Left ventricle myocardium inferior (tissue), 1 donor: Measurements from ENCODE around the gene SCN2A. TPM values are rescaled to one million over a fixed set of nuclear protein-coding genes. Genes with fewer than 3 reads are reported as not detected.

Experiments
- DNase-seq: peaks from one replicate; pipeline ENCODE4 v3.0.0-alpha.2; 2020
- H3K27ac ChIP-seq: fragments of 200-600 bp; replicated peaks from 2 replicates; pipeline ENCODE4 v1.8.0; 2021
- H3K27me3 ChIP-seq: fragments of 200-600 bp; 2 replicates; pipeline ENCODE4 v1.8.0; 2021; ENCODE audit warnings: low read depth
- H3K36me3 ChIP-seq: fragments of 200-600 bp; 2 replicates; pipeline ENCODE4 v1.8.0; 2021
- H3K4me1 ChIP-seq: fragments of 200-600 bp; 2 replicates; pipeline ENCODE4 v1.8.0; 2021
- H3K4me3 ChIP-seq: fragments of 200-600 bp; 2 replicates; pipeline ENCODE4 v1.8.0; 2021; ENCODE audit warnings: mild to moderate bottlenecking, moderate library complexity
- H3K9me3 ChIP-seq: fragments of 200-600 bp; replicated peaks from 2 replicates; pipeline ENCODE4 v1.8.0; 2021
- intact Hi-C: fragments of 100-400 bp; cut with micrococcal nuclease; formaldehyde crosslinking; loops from one replicate; pipeline ENCODE4 v1.11.0; 2022
- total RNA-seq: library from RNA; stranded (reverse); fragmentation: NEBNext Ultra II Directional; extraction: Animal tissue kit (Norgen Biotek cat#: 25700); gene quantifications from one replicate; pipeline ENCODE4 v1.2.1, GENCODE V29; 2021
- TF ChIP-seq, protein P1 (sequence below): fragments of 200-600 bp; IDR thresholded peaks from 2 replicates; pipeline ENCODE4 v1.8.0; 2021; ENCODE audit warnings: antibody characterized with exemption, mild to moderate bottlenecking, borderline replicate concordance
- donor health status: DM: no; HTN: yes; CAD: no; lungs with severe emphysema.

Gene SCN2A
- total RNA-seq, 1 donor from 2014 or later = 0.08 TPM

DNA sequence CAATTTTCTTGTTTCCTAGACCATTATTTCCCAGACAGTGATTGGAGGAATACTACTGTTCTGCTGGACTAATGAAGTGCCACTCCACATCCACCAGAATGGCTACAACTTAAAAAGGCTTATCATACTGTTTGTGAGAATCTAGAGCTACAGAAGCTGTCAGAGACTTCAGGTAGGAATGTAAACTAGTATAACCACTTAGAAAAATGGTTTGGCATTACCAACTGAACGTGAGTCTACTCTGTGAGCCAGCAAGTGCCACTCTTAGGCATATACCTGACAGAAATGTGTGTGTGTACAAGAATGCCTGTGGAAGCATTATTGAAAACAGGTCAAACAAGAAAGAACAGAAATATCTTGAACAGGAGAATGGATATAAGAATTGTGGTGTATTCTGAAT is 31.1 kb upstream of the SCN2A start:
- Histone ChIP-seq H3K4me1 (no peaks in the 10 kb centered on the region), H3K36me3 (no peaks in the 10 kb centered on the region), H3K4me3 (no peak overlapping the region), H3K27ac (no peak overlapping the region), H3K27me3 (no peaks in the 10 kb centered on the region), H3K9me3 (no peaks in the 10 kb centered on the region)
- intact Hi-C loops = no loop called here
- TF ChIP-seq, protein P1, sequence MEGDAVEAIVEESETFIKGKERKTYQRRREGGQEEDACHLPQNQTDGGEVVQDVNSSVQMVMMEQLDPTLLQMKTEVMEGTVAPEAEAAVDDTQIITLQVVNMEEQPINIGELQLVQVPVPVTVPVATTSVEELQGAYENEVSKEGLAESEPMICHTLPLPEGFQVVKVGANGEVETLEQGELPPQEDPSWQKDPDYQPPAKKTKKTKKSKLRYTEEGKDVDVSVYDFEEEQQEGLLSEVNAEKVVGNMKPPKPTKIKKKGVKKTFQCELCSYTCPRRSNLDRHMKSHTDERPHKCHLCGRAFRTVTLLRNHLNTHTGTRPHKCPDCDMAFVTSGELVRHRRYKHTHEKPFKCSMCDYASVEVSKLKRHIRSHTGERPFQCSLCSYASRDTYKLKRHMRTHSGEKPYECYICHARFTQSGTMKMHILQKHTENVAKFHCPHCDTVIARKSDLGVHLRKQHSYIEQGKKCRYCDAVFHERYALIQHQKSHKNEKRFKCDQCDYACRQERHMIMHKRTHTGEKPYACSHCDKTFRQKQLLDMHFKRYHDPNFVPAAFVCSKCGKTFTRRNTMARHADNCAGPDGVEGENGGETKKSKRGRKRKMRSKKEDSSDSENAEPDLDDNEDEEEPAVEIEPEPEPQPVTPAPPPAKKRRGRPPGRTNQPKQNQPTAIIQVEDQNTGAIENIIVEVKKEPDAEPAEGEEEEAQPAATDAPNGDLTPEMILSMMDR = no peak
- DNase-seq = no peak

DNA sequence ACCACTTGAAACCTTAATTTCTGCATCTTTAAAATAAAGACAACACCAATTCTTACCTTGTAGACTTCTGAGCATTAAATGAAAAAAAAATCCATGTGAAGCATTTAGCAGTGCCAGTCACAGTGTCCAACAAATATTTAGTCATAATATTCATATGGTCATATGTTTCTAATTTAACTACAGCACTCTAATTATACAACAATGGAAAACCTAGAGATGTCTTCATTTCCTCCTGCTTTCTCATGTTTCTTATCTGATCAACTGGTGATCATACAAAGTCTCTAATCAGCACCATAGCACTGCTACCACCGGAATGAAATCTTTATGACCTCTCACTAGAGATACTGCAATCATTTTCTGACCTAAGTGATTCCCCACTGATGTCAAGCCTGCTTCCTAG is 25.1 kb upstream of the SCN2A start:
- H3K27me3 ChIP-seq = no peaks in the 10 kb centered on the region
- intact Hi-C loops = no loop called here
- H3K4me3 ChIP-seq = no peak overlapping the region
- DNase-seq = no peak
- no peaks in the 10 kb centered on the region for H3K36me3 ChIP-seq
- no peaks in the 10 kb centered on the region for H3K4me1 ChIP-seq
- no peaks in the 10 kb centered on the region for H3K9me3 ChIP-seq
- H3K27ac ChIP-seq = no peak overlapping the region
- TF ChIP-seq, protein P1 = no peak

DNA sequence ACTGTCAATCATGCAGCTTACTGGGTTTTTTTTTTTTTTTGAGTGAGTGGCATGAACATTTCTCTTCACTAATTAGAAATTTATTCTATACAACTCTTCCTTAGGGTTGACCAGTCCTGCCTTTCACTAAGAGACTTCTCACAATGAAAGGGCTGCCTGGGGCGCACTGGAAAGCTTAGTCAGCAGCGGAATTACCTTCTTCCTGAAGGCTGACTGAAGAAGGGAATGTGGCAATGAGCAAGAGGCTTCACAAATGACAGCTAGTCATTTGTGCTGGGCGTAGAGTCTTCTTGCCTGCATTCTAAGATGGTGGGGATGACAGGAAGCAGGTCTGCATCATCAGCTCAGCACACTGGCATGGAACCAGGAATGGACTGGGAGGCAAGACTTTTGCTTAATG is 19.7 kb upstream of the SCN2A start:
- intact Hi-C loops = no loop called here
- DNase-seq = no peak
- TF ChIP-seq, protein P1 = no peak
- H3K36me3 ChIP-seq = no peaks in the 10 kb centered on the region
- H3K9me3 ChIP-seq = no peaks in the 10 kb centered on the region
- no peak overlapping the region for H3K4me3 ChIP-seq
- H3K27me3 ChIP-seq = peaks cover 5% of the 10 kb centered on the region
- H3K27ac ChIP-seq = no peak overlapping the region
- H3K4me1 ChIP-seq = no peaks in the 10 kb centered on the region

DNA sequence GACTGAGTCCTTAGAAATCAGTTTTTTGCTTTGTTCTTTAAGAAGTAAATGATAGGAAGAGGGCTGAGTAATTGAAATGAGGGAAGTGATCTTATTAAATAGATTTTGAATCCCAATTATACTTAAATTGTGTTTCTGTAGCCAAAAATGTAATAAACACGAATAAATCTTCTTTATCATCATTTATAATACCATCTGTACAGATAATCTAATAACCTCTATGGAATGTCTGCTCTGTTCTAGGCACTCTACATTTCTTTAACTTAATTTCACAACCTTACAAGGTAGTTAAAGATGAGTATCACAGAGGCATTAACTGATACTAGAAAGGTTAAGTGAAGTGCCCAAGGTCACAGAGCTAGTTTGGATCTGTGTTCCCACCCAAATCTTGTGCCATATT is 14.3 kb upstream of the SCN2A start:
- intact Hi-C loops = no loop called here

DNA sequence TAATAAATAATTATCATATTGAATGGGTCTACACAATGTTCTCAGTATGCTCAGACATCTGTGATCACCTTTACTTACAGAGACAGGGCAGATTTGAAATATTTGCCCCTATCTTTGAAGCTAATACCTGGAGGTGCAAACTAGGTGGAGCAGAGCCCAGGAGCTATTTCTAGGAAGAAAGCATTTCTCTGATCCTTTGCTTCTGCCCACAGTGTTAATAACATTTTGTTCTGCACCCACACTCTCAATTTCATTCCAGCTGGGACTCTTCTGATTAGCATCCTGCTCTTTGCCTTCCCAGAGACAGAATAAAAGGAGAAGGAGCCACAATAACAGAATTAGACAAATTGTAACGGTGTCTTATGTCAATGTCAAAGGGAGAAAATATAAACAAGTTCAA is 11.6 kb upstream of the SCN2A start:
- no peaks in the 10 kb centered on the region for H3K9me3 ChIP-seq
- no peaks in the 10 kb centered on the region for H3K4me1 ChIP-seq
- intact Hi-C loops = no loop called here
- peaks cover 5% of the 10 kb centered on the region for H3K27me3 ChIP-seq
- H3K27ac ChIP-seq = no peak overlapping the region
- TF ChIP-seq, protein P1 = no peak
- DNase-seq = no peak
- H3K36me3 ChIP-seq = no peaks in the 10 kb centered on the region
- H3K4me3 ChIP-seq = no peak overlapping the region

More for the DNA sequence above, 14.3 kb upstream of the SCN2A start:
- Histone ChIP-seq H3K27me3 (peaks cover 5% of the 10 kb centered on the region), H3K4me1 (no peaks in the 10 kb centered on the region), H3K9me3 (no peaks in the 10 kb centered on the region), H3K4me3 (no peak overlapping the region), H3K27ac (no peak overlapping the region), H3K36me3 (no peaks in the 10 kb centered on the region)
- TF ChIP-seq, protein P1 = no peak
- DNase-seq = no peak

DNA sequence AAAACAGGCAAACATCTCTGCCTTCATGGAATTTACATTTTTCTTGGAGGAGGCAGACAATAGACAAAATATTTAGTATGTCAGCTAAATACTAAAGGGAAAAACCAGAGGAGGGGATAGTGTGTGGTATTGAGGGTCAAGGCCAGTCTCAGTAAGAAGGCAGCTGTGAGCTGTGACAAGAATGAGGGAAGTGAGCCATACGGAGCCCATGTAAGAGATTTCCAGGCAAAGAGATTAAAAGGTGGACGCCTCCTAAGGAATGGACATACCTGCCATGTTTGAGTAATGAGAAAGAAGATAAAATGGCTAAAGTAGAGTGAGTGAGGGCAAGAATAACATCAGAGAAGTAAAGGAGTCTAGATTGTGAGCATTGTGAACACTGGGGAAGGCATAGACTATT is 2.2 kb upstream of the SCN2A start:
- Histone ChIP-seq H3K9me3 (no peaks in the 10 kb centered on the region), H3K27ac (no peak overlapping the region), H3K4me1 (no peaks in the 10 kb centered on the region), H3K27me3 (peaks cover 5% of the 10 kb centered on the region), H3K36me3 (no peaks in the 10 kb centered on the region), H3K4me3 (no peak overlapping the region)
- intact Hi-C loops = loop anchor here (10.0 kb wide), 1 partner anchor 58 kb away; no protein-coding TSS in a partner anchor
- DNase-seq = no peak
- TF ChIP-seq, protein P1 = no peak
